ENCODE data around the gene DENND1A.
A peak's percentile ranks its signal among the peaks of the same experiment; 100 is the strongest.

Gene DENND1A

GRCh38 chr9:123478160-123478559 is 451.8 kb downstream of the DENND1A start:
- H3K27ac ChIP-seq = no peak overlapping the region
- no peaks in the 10 kb centered on the region for H3K27me3 ChIP-seq
- H3K36me3 ChIP-seq = no peaks in the 10 kb centered on the region
- intact Hi-C loops (cut with DNase I; ENCODE audit: low total_unique reads) = no loop called here
- no peak for TF ChIP-seq CTCF (IDR thresholded peaks at IDR 0.05)
- H3K4me3 ChIP-seq = no peak overlapping the region
- DNase-seq = peak in 1 of 2 donors; percentile 16
- H3K9me3 ChIP-seq = no peaks in the 10 kb centered on the region
- no peaks in the 10 kb centered on the region for H3K4me1 ChIP-seq

GRCh38 chr9:123475407-123475806 is 454.5 kb downstream of the DENND1A start:
- no peaks in the 10 kb centered on the region for H3K36me3 ChIP-seq
- no peaks in the 10 kb centered on the region for H3K27me3 ChIP-seq
- no peak overlapping the region for H3K27ac ChIP-seq
- no peak for TF ChIP-seq CTCF (IDR thresholded peaks at IDR 0.05)
- H3K4me1 ChIP-seq = no peaks in the 10 kb centered on the region
- H3K4me3 ChIP-seq = no peak overlapping the region
- no peaks in the 10 kb centered on the region for H3K9me3 ChIP-seq
- DNase-seq = no peak
- intact Hi-C loops (cut with DNase I; ENCODE audit: low total_unique reads) = no loop called here

GRCh38 chr9:123472862-123473614 is 456.9 kb downstream of the DENND1A start:
- H3K27ac ChIP-seq = no peak overlapping the region
- H3K27me3 ChIP-seq = no peaks in the 10 kb centered on the region
- H3K4me1 ChIP-seq = no peaks in the 10 kb centered on the region
- H3K9me3 ChIP-seq = no peaks in the 10 kb centered on the region
- no peak for TF ChIP-seq CTCF (IDR thresholded peaks at IDR 0.05)
- DNase-seq = no peak
- intact Hi-C loops (cut with DNase I; ENCODE audit: low total_unique reads) = no loop called here
- H3K4me3 ChIP-seq = no peak overlapping the region
- no peaks in the 10 kb centered on the region for H3K36me3 ChIP-seq

- H3K9me3 ChIP-seq = no peaks in the 10 kb centered on the region
- no peaks in the 10 kb centered on the region for H3K27me3 ChIP-seq
- DNase-seq = no peak
- no peaks in the 10 kb centered on the region for H3K36me3 ChIP-seq
- intact Hi-C loops (cut with DNase I; ENCODE audit: low total_unique reads) = no loop called here
- no peak overlapping the region for H3K4me3 ChIP-seq
- no peak for TF ChIP-seq CTCF (IDR thresholded peaks at IDR 0.05)
- H3K27ac ChIP-seq = no peak overlapping the region
- no peaks in the 10 kb centered on the region for H3K4me1 ChIP-seq
Observed at GRCh38 chr9:123471843-123472570, 457.9 kb downstream of the DENND1A start.

- DNase-seq = no peak
- H3K4me1 ChIP-seq = no peaks in the 10 kb centered on the region
- H3K4me3 ChIP-seq = no peak overlapping the region
- intact Hi-C loops (cut with DNase I; ENCODE audit: low total_unique reads) = no loop called here
- H3K9me3 ChIP-seq = no peaks in the 10 kb centered on the region
- no peak overlapping the region for H3K27ac ChIP-seq
- H3K27me3 ChIP-seq = no peaks in the 10 kb centered on the region
- TF ChIP-seq CTCF (IDR thresholded peaks at IDR 0.05) = no peak
- no peaks in the 10 kb centered on the region for H3K36me3 ChIP-seq
Observed at GRCh38 chr9:123470991-123471770, 458.7 kb downstream of the DENND1A start.

Measured in tibial artery (tissue), 4 donors.